Esophagus squamous epithelium (tissue), 5 donors: ENCODE results near the gene ANKRD29. TPM values are rescaled to one million over a fixed set of nuclear protein-coding genes. Genes with fewer than 3 reads are reported as not detected.
"Not testable (repeated sequence)": the region's sequence is repeated elsewhere in the genome, so short reads cannot be mapped to it uniquely, and the experiment has no call there.

Experiments
- DNase-seq: peaks from one replicate; lab custom pipeline; 2025; lab: John Stamatoyannopoulos, UW
- H3K27ac ChIP-seq, 4 donors: fragments of 200-600 bp; sonication (generic); one replicate each; pipeline ENCODE4 v1.5.1; 2016 to 2019; ENCODE audit warnings: mild to moderate bottlenecking in 1 of 4
- H3K27me3 ChIP-seq, 4 donors: fragments of 200-600 bp; sonication (generic); 1 replicate in 3 of 4; 2 replicates in 1 of 4; pipeline versions ENCODE4 v1.5.1 to v1.6.0; 2017 to 2021; ENCODE audit warnings: antibody characterized with exemption in 1 of 4
- H3K36me3 ChIP-seq, 3 donors: fragments of 200-600 bp; sonication (generic); one replicate each; pipeline ENCODE4 v1.5.1; 2016 to 2019
- H3K4me1 ChIP-seq, 3 donors: fragments of 200-600 bp; sonication (generic); one replicate each; pipeline ENCODE4 v1.5.1; 2017 to 2019
- H3K4me3 ChIP-seq, 4 donors: fragments of 200-600 bp; sonication (generic); 1 replicate in 3 of 4; 2 replicates in 1 of 4; pipeline ENCODE4 v1.5.1; 2016 to 2019; ENCODE audit warnings: mild to moderate bottlenecking in 2 of 4, moderate library complexity in 1 of 4
- H3K9me3 ChIP-seq, 3 donors: fragments of 200-600 bp; sonication (generic); one replicate each; pipeline ENCODE4 v1.5.1; 2016 to 2019
- POLR2A ChIP-seq, 4 donors: fragments of 450-650 bp; IDR thresholded peaks; one replicate each; pipeline ENCODE4 v1.6.1; 2017; ENCODE audit warnings: antibody characterized with exemption in 4 of 4, mild to moderate bottlenecking in 4 of 4, moderate library complexity in 3 of 4
- WGBS, 2 donors: methylation state at CpG; one replicate each; pipeline ENCODE4 v1.1.5; 2018; 5-methylcytosine and 5-hydroxymethylcytosine counted together
- intact Hi-C: fragments of 100-400 bp; cut with DNase I; formaldehyde crosslinking; loops from one replicate; pipeline ENCODE4 v1.15.0; 2022
- total RNA-seq, 4 donors: library from RNA; depleted of rRNA; stranded (reverse); fragments of >200 nt; gene quantifications; one replicate each; pipeline ENCODE4 v1.1.0, GENCODE V29; 2016
- TF ChIP-seq, protein P1 (sequence below), 6 experiments: fragments of 450-650 bp in 4 of 6; fragments of 200-600 bp in 2 of 6; sonication (generic) in 2 of 6; IDR thresholded peaks; one replicate each; pipeline ENCODE4 v1.5.1; 2016 to 2019; ENCODE audit warnings: antibody characterized with exemption in 6 of 6, mild to moderate bottlenecking in 4 of 6, moderate library complexity in 4 of 6
- donor health status: DM: yes; HTN: yes; CAD: no.

ANKRD29 gene
- total RNA-seq, 4 donors from 2014 or later, result 2.9 to 10.8 (median 9.2) TPM

DNA sequence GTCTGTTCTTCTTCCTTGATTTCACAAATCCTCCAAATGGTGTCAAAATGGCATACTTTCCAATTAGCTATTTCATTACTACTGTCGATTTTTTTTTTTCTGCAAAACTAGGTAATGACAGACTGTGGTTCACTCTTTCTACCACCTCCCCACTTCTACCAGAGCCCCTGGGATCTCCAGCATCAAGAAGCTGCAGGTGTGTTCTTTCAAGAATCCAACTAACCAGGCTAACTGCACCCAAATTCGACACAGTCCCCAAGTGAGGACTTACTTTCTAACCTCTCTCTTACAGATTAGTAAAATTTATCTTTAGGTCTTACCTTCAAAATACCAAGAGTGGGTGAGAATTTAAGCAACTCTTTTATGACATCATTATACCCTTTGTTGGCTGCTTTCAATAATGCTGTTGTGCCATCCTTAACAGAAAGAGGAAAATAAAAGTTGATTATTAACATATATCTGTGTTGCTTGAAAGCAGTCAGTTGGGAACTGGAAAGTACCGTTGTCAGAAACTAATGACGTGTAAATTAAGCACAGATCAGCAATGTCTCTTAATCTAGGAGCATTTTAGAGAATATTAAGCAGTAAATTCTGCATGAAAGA is 45.2 kb downstream of the ANKRD29 start:
- peaks cover 0 to 22% (median 0%) of the 10 kb centered on the region in 4 donors for H3K27me3 ChIP-seq
- H3K4me3 ChIP-seq, result no peak overlapping the region
- no peak overlapping the region for H3K27ac ChIP-seq
- no peak for TF ChIP-seq POLR2A (IDR thresholded peaks at IDR 0.05)
- TF ChIP-seq, protein P1, sequence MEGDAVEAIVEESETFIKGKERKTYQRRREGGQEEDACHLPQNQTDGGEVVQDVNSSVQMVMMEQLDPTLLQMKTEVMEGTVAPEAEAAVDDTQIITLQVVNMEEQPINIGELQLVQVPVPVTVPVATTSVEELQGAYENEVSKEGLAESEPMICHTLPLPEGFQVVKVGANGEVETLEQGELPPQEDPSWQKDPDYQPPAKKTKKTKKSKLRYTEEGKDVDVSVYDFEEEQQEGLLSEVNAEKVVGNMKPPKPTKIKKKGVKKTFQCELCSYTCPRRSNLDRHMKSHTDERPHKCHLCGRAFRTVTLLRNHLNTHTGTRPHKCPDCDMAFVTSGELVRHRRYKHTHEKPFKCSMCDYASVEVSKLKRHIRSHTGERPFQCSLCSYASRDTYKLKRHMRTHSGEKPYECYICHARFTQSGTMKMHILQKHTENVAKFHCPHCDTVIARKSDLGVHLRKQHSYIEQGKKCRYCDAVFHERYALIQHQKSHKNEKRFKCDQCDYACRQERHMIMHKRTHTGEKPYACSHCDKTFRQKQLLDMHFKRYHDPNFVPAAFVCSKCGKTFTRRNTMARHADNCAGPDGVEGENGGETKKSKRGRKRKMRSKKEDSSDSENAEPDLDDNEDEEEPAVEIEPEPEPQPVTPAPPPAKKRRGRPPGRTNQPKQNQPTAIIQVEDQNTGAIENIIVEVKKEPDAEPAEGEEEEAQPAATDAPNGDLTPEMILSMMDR (IDR thresholded peaks at IDR 0.05), result no peak
- intact Hi-C loops, result no loop called here
- H3K36me3 ChIP-seq, result no peaks in the 10 kb centered on the region
- WGBS, 2 donors, result 72 to 75% methylated on average over 4 of the region's 4 CpGs
- DNase-seq, result no peak
- H3K9me3 ChIP-seq, result no peaks in the 10 kb centered on the region
- peaks cover 5 to 13% (median 12%) of the 10 kb centered on the region in 3 donors for H3K4me1 ChIP-seq

DNA sequence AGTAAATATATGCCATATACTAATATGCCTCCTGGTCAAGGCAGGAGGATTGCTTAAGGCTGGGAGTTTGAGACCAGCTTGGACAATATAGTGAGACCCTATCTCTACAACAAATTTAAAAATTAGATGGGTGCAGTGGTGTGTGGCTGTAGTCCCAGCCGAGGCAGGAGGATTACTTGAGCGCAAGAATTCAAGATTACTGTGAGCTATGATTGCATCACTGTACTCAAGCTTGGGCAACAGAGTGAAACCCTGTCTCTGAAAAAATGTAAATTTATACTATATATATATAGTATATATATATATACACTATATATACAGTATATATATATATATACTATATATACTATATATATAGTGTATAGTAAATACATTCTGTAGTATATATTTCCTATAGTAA is 46.5 kb downstream of the ANKRD29 start:
- no peak overlapping the region for H3K4me3 ChIP-seq
- H3K9me3 ChIP-seq, result no peaks in the 10 kb centered on the region
- DNase-seq, result no peak
- 77 to 89% methylated on average over 2 of the region's 2 CpGs for WGBS, 2 donors
- no peaks in the 10 kb centered on the region for H3K36me3 ChIP-seq
- H3K27me3 ChIP-seq, result peaks cover 0 to 22% (median 0%) of the 10 kb centered on the region in 4 donors
- intact Hi-C loops, result no loop called here
- TF ChIP-seq, protein P1 (IDR thresholded peaks at IDR 0.05), result no peak
- TF ChIP-seq POLR2A (IDR thresholded peaks at IDR 0.05), result no peak
- H3K4me1 ChIP-seq, result peaks cover 5 to 13% (median 12%) of the 10 kb centered on the region in 3 donors
- no peak overlapping the region for H3K27ac ChIP-seq

DNA sequence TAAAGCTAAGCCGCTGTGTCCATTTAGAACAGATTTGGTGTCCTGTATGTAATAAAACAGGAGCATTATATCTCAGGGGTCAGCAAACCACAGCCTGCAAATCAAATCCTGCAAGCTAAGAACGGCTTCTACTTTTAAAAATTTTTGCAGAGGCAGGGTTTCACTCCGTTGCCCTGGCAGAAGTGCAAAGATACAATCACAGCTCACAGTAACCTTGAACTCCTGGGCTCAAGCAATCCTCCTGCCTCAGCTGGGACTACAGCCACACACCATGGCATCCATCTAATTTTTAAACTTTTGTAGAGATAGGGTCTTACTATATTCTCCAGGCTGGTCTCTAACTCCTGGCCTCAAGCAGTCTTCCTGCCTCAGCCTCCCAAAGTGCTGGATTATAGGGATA is 47.8 kb downstream of the ANKRD29 start:
- H3K4me1 ChIP-seq, result peaks cover 5 to 12% (median 12%) of the 10 kb centered on the region in 3 donors
- DNase-seq, result no peak
- intact Hi-C loops, result no loop called here
- WGBS, 2 donors, result 79 to 88% methylated on average over 3 of the region's 3 CpGs
- TF ChIP-seq, protein P1 (IDR thresholded peaks at IDR 0.05), result no peak
- no peak for TF ChIP-seq POLR2A (IDR thresholded peaks at IDR 0.05)
- peaks cover 0 to 11% (median 0%) of the 10 kb centered on the region in 4 donors for H3K27me3 ChIP-seq
- no peaks in the 10 kb centered on the region for H3K9me3 ChIP-seq
- no peak overlapping the region for H3K27ac ChIP-seq
- H3K4me3 ChIP-seq, result no peak overlapping the region
- no peaks in the 10 kb centered on the region for H3K36me3 ChIP-seq

DNA sequence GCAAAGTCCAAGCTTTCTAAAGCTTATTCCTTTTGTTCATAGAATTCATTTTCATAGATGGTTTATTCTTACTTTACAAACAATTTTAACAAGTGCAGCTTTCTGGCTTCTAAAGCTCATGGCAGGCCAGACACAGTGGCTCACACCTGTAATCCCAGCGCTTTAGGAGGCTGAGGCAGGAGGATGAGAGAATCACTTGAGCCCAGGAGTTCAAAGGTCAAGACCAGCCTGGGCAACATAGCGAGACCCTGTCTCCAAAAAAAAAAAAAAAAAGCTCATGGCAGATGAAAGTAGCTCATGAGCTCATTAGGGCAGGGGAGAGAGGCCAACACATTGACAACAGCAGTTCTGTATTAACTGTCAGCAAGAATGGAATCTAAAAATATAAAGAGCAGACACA is 48.3 kb downstream of the ANKRD29 start:
- intact Hi-C loops, result no loop called here
- 94 to 100% methylated on average over 2 of the region's 2 CpGs for WGBS, 2 donors
- Histone ChIP-seq H3K36me3 (no peaks in the 10 kb centered on the region), H3K27me3 (peaks cover 0 to 6% (median 0%) of the 10 kb centered on the region in 4 donors), H3K27ac (no peak overlapping the region), H3K4me1 (peaks cover 5 to 8% (median 7%) of the 10 kb centered on the region in 3 donors), H3K4me3 (no peak overlapping the region), H3K9me3 (no peaks in the 10 kb centered on the region)
- no peak for DNase-seq
- no peak for TF ChIP-seq POLR2A (IDR thresholded peaks at IDR 0.05)
- TF ChIP-seq, protein P1 (IDR thresholded peaks at IDR 0.05), result no peak

DNA sequence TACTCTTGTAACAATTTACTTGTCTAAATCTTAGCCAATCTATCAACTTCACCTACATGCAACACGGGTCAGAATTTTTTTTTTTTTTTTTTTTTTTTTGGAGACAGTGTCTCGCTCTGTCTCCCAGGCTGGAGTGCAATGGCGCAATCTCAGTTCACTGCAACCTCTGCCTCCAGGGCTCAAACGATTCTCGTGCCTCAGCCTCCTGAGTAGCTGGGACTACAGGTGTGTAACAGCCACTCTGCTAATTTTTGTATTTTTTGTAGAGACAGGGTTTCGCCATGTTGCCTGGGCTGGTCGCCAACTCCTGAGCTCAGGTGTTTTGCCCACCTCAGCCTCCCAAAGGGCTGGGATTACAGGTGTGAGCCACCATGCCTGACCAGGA is 49.6 kb downstream of the ANKRD29 start:
- H3K9me3 ChIP-seq, DNase-seq, intact Hi-C loops, H3K27me3 ChIP-seq, H3K36me3 ChIP-seq, H3K27ac ChIP-seq, H3K4me3 ChIP-seq, H3K4me1 ChIP-seq: not testable (repeated sequence)
- WGBS, 2 donors, result 84% methylated on average over 6 to 7 of the region's 7 CpGs
